HepG2 (cell line): ENCODE data around the gene ARCN1. TPM values are rescaled to one million over a fixed set of nuclear protein-coding genes. Genes with fewer than 3 reads are reported as not detected.

Source experiments
- ATF6 ChIP-seq: sonication (generic); formaldehyde crosslinking; conservative IDR thresholded peaks from 2 replicates; pipeline ENCODE4 v1.4.0; 2020; ENCODE audit warnings: missing genetic modification reagents
- HMGXB3 ChIP-seq: sonication (generic); formaldehyde crosslinking; IDR thresholded peaks from 2 replicates; pipeline ENCODE4 v1.4.0; 2020; ENCODE audit warnings: missing genetic modification reagents, borderline replicate concordance
- HNRNPUL1 ChIP-seq: fragments of 200-400 bp; formaldehyde crosslinking; IDR thresholded peaks from 2 replicates; pipeline ENCODE4 v1.6.1; 2017; ENCODE audit warnings: low read depth, mild to moderate bottlenecking, low read length, moderate library complexity
- NR0B2 ChIP-seq: sonication (generic); formaldehyde crosslinking; IDR thresholded peaks from 2 replicates; pipeline ENCODE4 v1.4.0; 2020; ENCODE audit warnings: mild to moderate bottlenecking, missing genetic modification reagents
- RBM22 ChIP-seq: fragments of 200-400 bp; formaldehyde crosslinking; optimal IDR thresholded peaks from 2 replicates; pipeline ENCODE3; 2017; ENCODE audit warnings: mild to moderate bottlenecking, low read length, moderate library complexity
- SIN3A ChIP-seq: IDR thresholded peaks from 2 replicates; pipeline ENCODE4 v1.6.1; 2011; ENCODE audit warnings: low read depth, mild to moderate bottlenecking, control low read depth, low read length, borderline replicate concordance
- ZBTB34 ChIP-seq: sonication (generic); formaldehyde crosslinking; IDR thresholded peaks from 2 replicates; pipeline ENCODE4 v1.8.0; 2022; ENCODE audit warnings: mild to moderate bottlenecking, missing genetic modification reagents
- ZNF18 ChIP-seq: sonication (generic); formaldehyde crosslinking; IDR thresholded peaks from 2 replicates; pipeline ENCODE4 v1.8.0; 2022; ENCODE audit warnings: mild to moderate bottlenecking, missing genetic modification reagents; ENCODE audit not compliant: insufficient replicate concordance
- ZNF580 ChIP-seq: IDR thresholded peaks from 2 replicates; pipeline ENCODE4 v1.6.1; 2016; ENCODE audit warnings: low read depth, borderline replicate concordance
- ZNF644 ChIP-seq: IDR thresholded peaks from 2 replicates; pipeline ENCODE4 v1.6.1; 2016; ENCODE audit warnings: low read depth
- ZNF687 ChIP-seq: sonication (generic); formaldehyde crosslinking; IDR thresholded peaks from 2 replicates; pipeline ENCODE4 v1.5.1; 2020; ENCODE audit warnings: mild to moderate bottlenecking, missing genetic modification reagents, moderate library complexity
- ZNF850 ChIP-seq: sonication (generic); formaldehyde crosslinking; conservative IDR thresholded peaks from 2 replicates; pipeline ENCODE4 v1.9.0; 2021; ENCODE audit warnings: mild to moderate bottlenecking, missing genetic modification reagents
- polyA plus RNA-seq, 8 experiments: library from polyadenylated mRNA; depleted of rRNA in 3 of 8; stranded (reverse) in 7 of 8; unstranded in 1 of 8; fragments of >200 nt; fragmentation: Illumina TruSeq in 4 of 8; extraction: Trizol in 4 of 8; gene quantifications; 2 replicates each; pipeline versions ENCODE4 v1.2.1 to v1.2.3, GENCODE V29; 2011 to 2016; ENCODE audit warnings: low read depth in 4 of 8, missing spikeins in 1 of 8, mixed read lengths in 1 of 8; ENCODE audit not compliant: insufficient read depth in 1 of 8
- total RNA-seq, 5 experiments: library from RNA; depleted of rRNA; stranded (reverse); fragments of >200 nt; fragmentation: Illumina TruSeq; extraction: Trizol; gene quantifications; 2 replicates each; pipeline ENCODE4 v1.2.3, GENCODE V29; 2016; ENCODE audit warnings: low read depth in 1 of 5

Gene ARCN1
- total and polyA plus RNA-seq, 2 of the 13 experiments (the other 11 are each of a cell fraction or from before 2014, with no cell fraction given): 148 to 200 TPM

- peak; percentile 55 for TF ChIP-seq ZNF687 (CRISPR knock-in tag)
- peak; percentile 16; the same call in 1 of the 2 replicates for TF ChIP-seq ZNF580
- TF ChIP-seq ZNF18 (CRISPR knock-in tag): no peak
- TF ChIP-seq ZNF644 (CRISPR knock-in tag): no peak
- TF ChIP-seq HMGXB3 (CRISPR knock-in tag): no peak
- TF ChIP-seq NR0B2 (CRISPR knock-in tag): 0 out of 2 replicates have a peak, but pooled peaks have one; percentile 53
- no peak for TF ChIP-seq ZNF850 (CRISPR knock-in tag)
- TF ChIP-seq RBM22: no peak
- peak; percentile 56; the same call in 1 of the 2 replicates for TF ChIP-seq SIN3A
- 0 out of 2 replicates have a peak, but pooled peaks have one; percentile 65 for TF ChIP-seq ATF6
- no peak for TF ChIP-seq HNRNPUL1
- TF ChIP-seq ZBTB34 (CRISPR knock-in tag): no peak
These were observed 49.0 kb downstream of the ARCN1 start (continued) for GRCh38 chr11:118621071-118621783.
